Liver (tissue), 3 donors: Measurements from ENCODE around the gene SPRR4.

ENCODE experiments used
- ATF3 ChIP-seq: IDR thresholded peaks from 2 replicates; pipeline ENCODE4 v1.6.1; 2016; ENCODE audit warnings: antibody characterized with exemption
- CTCF ChIP-seq: fragments of 150-350 bp; IDR thresholded peaks from 2 replicates; pipeline ENCODE4 v1.5.1; 2017; ENCODE audit warnings: improper control_type of control experiment, low read depth, low read length; ENCODE audit not compliant: missing input control
- HNF4A ChIP-seq, 2 donors: conservative IDR thresholded peaks; 2 replicates each; pipeline ENCODE4 v1.6.1; 2016; ENCODE audit warnings: antibody characterized with exemption in 2 of 2, mild to moderate bottlenecking in 2 of 2
- RAD21 ChIP-seq, 2 donors: IDR thresholded peaks; 2 replicates each; pipeline ENCODE4 v1.6.1; 2016; ENCODE audit warnings: antibody characterized with exemption in 2 of 2, mild to moderate bottlenecking in 2 of 2
- TAF1 ChIP-seq: conservative IDR thresholded peaks from 2 replicates; pipeline ENCODE4 v1.6.1; 2016; ENCODE audit warnings: antibody characterized with exemption, mild to moderate bottlenecking
- YY1 ChIP-seq: IDR thresholded peaks from 2 replicates; pipeline ENCODE4 v1.6.1; 2016; ENCODE audit warnings: antibody characterized with exemption, mild to moderate bottlenecking
- TF ChIP-seq, protein P1 (sequence below): IDR thresholded peaks from 2 replicates; pipeline ENCODE4 v1.6.1; 2016; ENCODE audit warnings: antibody characterized with exemption, mild to moderate bottlenecking
- donor health status: healthy.
- donor health status: healthy.

- TF ChIP-seq RAD21 (IDR thresholded peaks at IDR 0.05) (no peak), TAF1 (no peak), CTCF (no peak), HNF4A (conservative IDR thresholded peaks at IDR 0.05) (no peak), ATF3 (no peak), YY1 (no peak)
- TF ChIP-seq, protein P1, sequence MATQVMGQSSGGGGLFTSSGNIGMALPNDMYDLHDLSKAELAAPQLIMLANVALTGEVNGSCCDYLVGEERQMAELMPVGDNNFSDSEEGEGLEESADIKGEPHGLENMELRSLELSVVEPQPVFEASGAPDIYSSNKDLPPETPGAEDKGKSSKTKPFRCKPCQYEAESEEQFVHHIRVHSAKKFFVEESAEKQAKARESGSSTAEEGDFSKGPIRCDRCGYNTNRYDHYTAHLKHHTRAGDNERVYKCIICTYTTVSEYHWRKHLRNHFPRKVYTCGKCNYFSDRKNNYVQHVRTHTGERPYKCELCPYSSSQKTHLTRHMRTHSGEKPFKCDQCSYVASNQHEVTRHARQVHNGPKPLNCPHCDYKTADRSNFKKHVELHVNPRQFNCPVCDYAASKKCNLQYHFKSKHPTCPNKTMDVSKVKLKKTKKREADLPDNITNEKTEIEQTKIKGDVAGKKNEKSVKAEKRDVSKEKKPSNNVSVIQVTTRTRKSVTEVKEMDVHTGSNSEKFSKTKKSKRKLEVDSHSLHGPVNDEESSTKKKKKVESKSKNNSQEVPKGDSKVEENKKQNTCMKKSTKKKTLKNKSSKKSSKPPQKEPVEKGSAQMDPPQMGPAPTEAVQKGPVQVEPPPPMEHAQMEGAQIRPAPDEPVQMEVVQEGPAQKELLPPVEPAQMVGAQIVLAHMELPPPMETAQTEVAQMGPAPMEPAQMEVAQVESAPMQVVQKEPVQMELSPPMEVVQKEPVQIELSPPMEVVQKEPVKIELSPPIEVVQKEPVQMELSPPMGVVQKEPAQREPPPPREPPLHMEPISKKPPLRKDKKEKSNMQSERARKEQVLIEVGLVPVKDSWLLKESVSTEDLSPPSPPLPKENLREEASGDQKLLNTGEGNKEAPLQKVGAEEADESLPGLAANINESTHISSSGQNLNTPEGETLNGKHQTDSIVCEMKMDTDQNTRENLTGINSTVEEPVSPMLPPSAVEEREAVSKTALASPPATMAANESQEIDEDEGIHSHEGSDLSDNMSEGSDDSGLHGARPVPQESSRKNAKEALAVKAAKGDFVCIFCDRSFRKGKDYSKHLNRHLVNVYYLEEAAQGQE: no peak
Measured at GRCh38 chr1:152969036-152969435, 1.4 kb upstream of the SPRR4 start.
